ENCODE results near the gene ARID5A.

ARID5A gene

GRCh38 chr2:96575785-96576456 lies 39.4 kb downstream of the ARID5A start:
- Histone ChIP-seq H3K27me3 (ENCODE audit: low read depth, low read length) (no peaks in the 10 kb centered on the region), H3K27ac (ENCODE audit: low read length) (no peak overlapping the region), H3K36me3 (ENCODE audit: control insufficient read depth in 1 of 2, insufficient read depth in 2 of 2, low read length in 2 of 2) (no peaks in the 10 kb centered on the region), H3K4me1 (ENCODE audit: control insufficient read depth in 1 of 2, insufficient read depth in 2 of 2, low read length in 2 of 2) (no peaks in the 10 kb centered on the region), H3K4me3 (ENCODE audit: low read depth in 1 of 2, low read length in 2 of 2) (no peak overlapping the region), H3K9me3 (ENCODE audit: control insufficient read depth in 1 of 2, low read length in 2 of 2) (no peaks in the 10 kb centered on the region)

- Histone ChIP-seq H3K4me3 (ENCODE audit: low read depth in 1 of 2, low read length in 2 of 2) (no peak overlapping the region), H3K4me1 (ENCODE audit: control insufficient read depth in 1 of 2, insufficient read depth in 2 of 2, low read length in 2 of 2) (no peaks in the 10 kb centered on the region), H3K9me3 (ENCODE audit: control insufficient read depth in 1 of 2, low read length in 2 of 2) (no peaks in the 10 kb centered on the region), H3K27me3 (ENCODE audit: low read depth, low read length) (no peaks in the 10 kb centered on the region), H3K36me3 (ENCODE audit: control insufficient read depth in 1 of 2, insufficient read depth in 2 of 2, low read length in 2 of 2) (no peaks in the 10 kb centered on the region), H3K27ac (ENCODE audit: low read length) (no peak overlapping the region)
Measured at GRCh38 chr2:96577501-96577900, 40.9 kb downstream of the ARID5A start.

GRCh38 chr2:96578731-96579130 lies 42.2 kb downstream of the ARID5A start:
- Histone ChIP-seq H3K4me3 (ENCODE audit: low read depth in 1 of 2, low read length in 2 of 2) (no peak overlapping the region), H3K9me3 (ENCODE audit: control insufficient read depth in 1 of 2, low read length in 2 of 2) (no peaks in the 10 kb centered on the region), H3K27ac (ENCODE audit: low read length) (no peak overlapping the region), H3K27me3 (ENCODE audit: low read depth, low read length) (no peaks in the 10 kb centered on the region), H3K36me3 (ENCODE audit: control insufficient read depth in 1 of 2, insufficient read depth in 2 of 2, low read length in 2 of 2) (no peaks in the 10 kb centered on the region), H3K4me1 (ENCODE audit: control insufficient read depth in 1 of 2, insufficient read depth in 2 of 2, low read length in 2 of 2) (no peaks in the 10 kb centered on the region)

DNA sequence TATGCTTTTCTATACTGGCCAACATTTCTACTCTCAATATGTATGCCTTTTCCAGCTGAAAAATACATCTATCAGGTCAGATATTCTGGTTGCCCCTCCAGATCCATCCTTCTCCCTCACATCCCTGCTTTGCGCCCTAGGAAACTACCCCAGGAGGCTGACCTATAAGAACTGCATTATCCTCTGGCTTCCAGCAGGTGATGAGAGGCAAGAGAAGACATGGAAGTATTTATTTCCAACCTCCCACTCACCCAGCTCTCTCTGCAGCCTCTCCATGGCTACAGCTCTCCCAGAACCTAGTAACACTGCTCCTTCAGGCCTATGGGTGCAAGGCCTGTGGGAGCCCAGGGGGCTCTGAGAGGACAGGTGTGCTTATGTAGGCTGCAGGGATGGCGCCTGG lies 42.9 kb downstream of the ARID5A start:
- Histone ChIP-seq H3K27me3 (ENCODE audit: low read depth, low read length) (no peaks in the 10 kb centered on the region), H3K27ac (ENCODE audit: low read length) (no peak overlapping the region), H3K9me3 (ENCODE audit: control insufficient read depth in 1 of 2, low read length in 2 of 2) (no peaks in the 10 kb centered on the region), H3K36me3 (ENCODE audit: control insufficient read depth in 1 of 2, insufficient read depth in 2 of 2, low read length in 2 of 2) (no peaks in the 10 kb centered on the region), H3K4me1 (ENCODE audit: control insufficient read depth in 1 of 2, insufficient read depth in 2 of 2, low read length in 2 of 2) (no peaks in the 10 kb centered on the region), H3K4me3 (ENCODE audit: low read depth in 1 of 2, low read length in 2 of 2) (no peak overlapping the region)

DNA sequence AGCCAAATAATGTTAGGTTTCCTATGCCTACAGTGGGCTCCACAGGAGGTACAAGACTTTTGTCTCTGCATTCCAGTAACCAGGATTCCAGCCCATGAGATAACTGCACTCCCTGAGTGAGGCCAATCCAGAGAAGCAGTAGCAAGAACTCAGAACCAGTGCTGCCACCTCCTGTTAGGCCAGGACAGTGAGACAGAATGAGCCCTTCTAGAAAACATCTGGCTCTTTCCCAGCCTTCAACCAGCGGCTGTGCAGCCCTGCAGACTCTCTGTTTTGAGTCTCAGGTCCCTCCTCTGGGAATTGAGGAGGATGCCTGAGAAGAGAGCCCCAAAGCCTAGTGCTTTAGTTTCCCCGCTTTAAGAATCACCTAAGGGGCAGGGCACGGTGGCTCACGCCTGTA lies 44.2 kb downstream of the ARID5A start:
- Histone ChIP-seq H3K36me3 (ENCODE audit: control insufficient read depth in 1 of 2, insufficient read depth in 2 of 2, low read length in 2 of 2) (no peaks in the 10 kb centered on the region), H3K4me1 (ENCODE audit: control insufficient read depth in 1 of 2, insufficient read depth in 2 of 2, low read length in 2 of 2) (no peaks in the 10 kb centered on the region), H3K27me3 (ENCODE audit: low read depth, low read length) (no peaks in the 10 kb centered on the region), H3K9me3 (ENCODE audit: control insufficient read depth in 1 of 2, low read length in 2 of 2) (no peaks in the 10 kb centered on the region), H3K4me3 (ENCODE audit: low read depth in 1 of 2, low read length in 2 of 2) (no peak overlapping the region), H3K27ac (ENCODE audit: low read length) (no peak overlapping the region)

DNA sequence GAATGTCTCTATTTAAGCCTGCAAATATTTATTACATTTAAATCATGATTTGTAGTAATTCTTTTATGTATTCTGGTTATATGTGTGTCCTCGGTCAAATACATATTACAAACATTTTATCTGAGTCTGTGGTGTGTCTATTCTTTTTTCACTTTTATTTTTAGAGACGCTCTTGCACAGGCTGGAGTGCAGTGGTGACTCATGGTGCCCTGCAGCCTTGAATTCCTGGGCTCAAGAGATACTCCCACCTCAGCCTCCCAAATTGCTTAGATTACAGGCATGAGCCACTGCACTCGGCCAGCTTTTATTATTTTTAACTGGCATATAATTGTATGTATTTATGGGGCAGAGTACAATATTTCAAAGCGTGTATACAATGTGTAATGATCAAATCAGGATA lies 47.5 kb downstream of the ARID5A start:
- no peaks in the 10 kb centered on the region for H3K27me3 ChIP-seq (ENCODE audit: low read depth, low read length)
- no peaks in the 10 kb centered on the region for H3K36me3 ChIP-seq (ENCODE audit: control insufficient read depth in 1 of 2, insufficient read depth in 2 of 2, low read length in 2 of 2)
- H3K4me1 ChIP-seq (ENCODE audit: control insufficient read depth in 1 of 2, insufficient read depth in 2 of 2, low read length in 2 of 2): no peaks in the 10 kb centered on the region
- no peak overlapping the region for H3K27ac ChIP-seq (ENCODE audit: low read length)
- no peaks in the 10 kb centered on the region for H3K9me3 ChIP-seq (ENCODE audit: control insufficient read depth in 1 of 2, low read length in 2 of 2)
- no peak overlapping the region for H3K4me3 ChIP-seq (ENCODE audit: low read depth in 1 of 2, low read length in 2 of 2)

- Histone ChIP-seq H3K4me1 (ENCODE audit: control insufficient read depth in 1 of 2, insufficient read depth in 2 of 2, low read length in 2 of 2) (no peaks in the 10 kb centered on the region), H3K9me3 (ENCODE audit: control insufficient read depth in 1 of 2, low read length in 2 of 2) (no peaks in the 10 kb centered on the region), H3K4me3 (ENCODE audit: low read depth in 1 of 2, low read length in 2 of 2) (no peak overlapping the region), H3K27ac (ENCODE audit: low read length) (no peak overlapping the region), H3K27me3 (ENCODE audit: low read depth, low read length) (no peaks in the 10 kb centered on the region), H3K36me3 (ENCODE audit: control insufficient read depth in 1 of 2, insufficient read depth in 2 of 2, low read length in 2 of 2) (peaks cover under 1 to 14% of the 10 kb centered on the region in 2 donors)
Measured at GRCh38 chr2:96587843-96588242, 51.3 kb downstream of the ARID5A start.

DNA sequence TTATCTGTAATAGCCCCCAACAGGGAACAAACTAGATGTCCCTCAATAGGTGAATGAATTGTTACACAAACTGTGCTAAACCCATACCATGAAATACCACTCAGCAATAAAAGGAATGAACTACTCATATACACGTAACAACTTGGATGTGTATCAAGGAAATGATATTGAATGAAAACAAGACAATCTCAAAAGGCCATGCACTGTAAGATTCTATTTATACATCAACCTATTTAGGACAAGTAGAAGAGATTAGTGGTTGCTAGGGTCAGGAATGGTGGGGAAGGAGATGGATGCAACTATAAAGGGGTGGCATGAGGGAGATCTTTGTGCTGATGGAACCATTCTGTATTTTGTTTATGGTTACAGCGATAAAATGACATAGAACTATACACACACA lies 54.5 kb downstream of the ARID5A start:
- Histone ChIP-seq H3K9me3 (ENCODE audit: control insufficient read depth in 1 of 2, low read length in 2 of 2) (no peaks in the 10 kb centered on the region), H3K36me3 (ENCODE audit: control insufficient read depth in 1 of 2, insufficient read depth in 2 of 2, low read length in 2 of 2) (peaks cover 32 to 46% of the 10 kb centered on the region in 2 donors), H3K4me1 (ENCODE audit: control insufficient read depth in 1 of 2, insufficient read depth in 2 of 2, low read length in 2 of 2) (no peaks in the 10 kb centered on the region), H3K27me3 (ENCODE audit: low read depth, low read length) (no peaks in the 10 kb centered on the region), H3K27ac (ENCODE audit: low read length) (no peak overlapping the region), H3K4me3 (ENCODE audit: low read depth in 1 of 2, low read length in 2 of 2) (no peak overlapping the region)

DNA sequence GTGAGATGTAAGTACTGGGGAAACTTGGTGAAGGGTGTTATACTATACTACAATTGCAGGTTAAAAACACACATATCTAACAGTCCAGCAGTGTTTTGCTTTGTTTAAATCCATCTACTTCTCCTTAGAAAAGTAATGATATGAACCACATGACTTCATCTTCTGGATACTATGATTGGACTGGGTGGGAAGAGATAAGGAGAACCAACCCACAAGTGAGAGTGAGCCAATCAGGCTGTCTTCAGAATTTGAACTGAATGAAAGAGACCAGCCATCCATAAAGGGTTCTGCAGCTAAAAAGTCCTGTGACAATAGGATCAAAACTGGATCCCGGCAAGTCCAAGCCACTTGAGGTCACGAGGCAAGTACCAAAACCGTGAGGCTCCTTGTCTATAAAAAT lies 54.9 kb downstream of the ARID5A start:
- H3K27ac ChIP-seq (ENCODE audit: low read length): no peak overlapping the region
- H3K9me3 ChIP-seq (ENCODE audit: control insufficient read depth in 1 of 2, low read length in 2 of 2): no peaks in the 10 kb centered on the region
- H3K36me3 ChIP-seq (ENCODE audit: control insufficient read depth in 1 of 2, insufficient read depth in 2 of 2, low read length in 2 of 2): peaks cover 37 to 50% of the 10 kb centered on the region in 2 donors
- no peak overlapping the region for H3K4me3 ChIP-seq (ENCODE audit: low read depth in 1 of 2, low read length in 2 of 2)
- no peaks in the 10 kb centered on the region for H3K4me1 ChIP-seq (ENCODE audit: control insufficient read depth in 1 of 2, insufficient read depth in 2 of 2, low read length in 2 of 2)
- no peaks in the 10 kb centered on the region for H3K27me3 ChIP-seq (ENCODE audit: low read depth, low read length)

DNA sequence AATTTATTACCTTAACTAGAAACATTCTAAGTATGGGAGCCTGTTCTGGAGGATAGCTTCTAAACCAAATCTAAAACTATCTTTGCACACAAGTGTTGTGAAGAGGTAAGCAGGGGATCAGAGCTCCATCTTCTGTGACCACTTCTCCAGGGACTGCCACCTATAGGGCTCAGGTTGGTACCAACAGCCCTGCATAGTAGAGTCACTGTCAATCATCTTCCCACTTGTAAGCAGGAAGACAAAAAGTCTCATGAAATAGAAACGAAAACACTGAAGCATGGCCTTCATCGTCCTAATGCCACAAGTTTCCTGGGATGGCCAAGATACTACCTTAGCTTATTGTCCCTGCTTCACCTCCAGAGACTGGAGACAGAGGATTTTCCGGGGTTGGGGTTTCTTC lies 57.7 kb downstream of the ARID5A start:
- Histone ChIP-seq H3K9me3 (ENCODE audit: control insufficient read depth in 1 of 2, low read length in 2 of 2) (no peaks in the 10 kb centered on the region), H3K27me3 (ENCODE audit: low read depth, low read length) (no peaks in the 10 kb centered on the region), H3K27ac (ENCODE audit: low read length) (no peak overlapping the region), H3K4me3 (ENCODE audit: low read depth in 1 of 2, low read length in 2 of 2) (no peak overlapping the region), H3K4me1 (ENCODE audit: control insufficient read depth in 1 of 2, insufficient read depth in 2 of 2, low read length in 2 of 2) (no peaks in the 10 kb centered on the region), H3K36me3 (ENCODE audit: control insufficient read depth in 1 of 2, insufficient read depth in 2 of 2, low read length in 2 of 2) (peaks cover 55 to 71% of the 10 kb centered on the region in 2 donors)

- Histone ChIP-seq H3K36me3 (ENCODE audit: control insufficient read depth in 1 of 2, insufficient read depth in 2 of 2, low read length in 2 of 2) (peaks cover 60 to 73% of the 10 kb centered on the region in 2 donors), H3K9me3 (ENCODE audit: control insufficient read depth in 1 of 2, low read length in 2 of 2) (no peaks in the 10 kb centered on the region), H3K27me3 (ENCODE audit: low read depth, low read length) (no peaks in the 10 kb centered on the region), H3K27ac (ENCODE audit: low read length) (no peak overlapping the region), H3K4me3 (ENCODE audit: low read depth in 1 of 2, low read length in 2 of 2) (no peak overlapping the region), H3K4me1 (ENCODE audit: control insufficient read depth in 1 of 2, insufficient read depth in 2 of 2, low read length in 2 of 2) (no peaks in the 10 kb centered on the region)
Measured at GRCh38 chr2:96594691-96595152, 58.2 kb downstream of the ARID5A start.

DNA sequence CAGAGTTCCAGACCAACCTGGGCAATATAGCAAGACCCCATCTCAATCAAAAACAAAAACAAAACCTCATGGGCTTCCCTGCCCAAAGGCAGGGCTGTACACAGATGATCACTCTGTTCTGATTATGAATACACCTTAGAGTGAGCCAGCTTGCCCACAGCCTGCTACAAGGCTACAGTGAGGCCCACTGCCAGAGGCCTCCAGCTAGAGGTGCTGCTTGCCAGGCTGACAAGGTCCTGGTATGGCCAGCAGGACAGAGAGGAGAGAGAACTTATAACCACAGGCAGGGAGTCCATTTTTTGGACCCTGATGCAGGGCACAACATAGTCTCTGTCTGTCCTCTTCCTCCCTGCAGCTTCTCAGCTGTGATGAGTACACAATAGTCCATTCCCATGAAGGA lies 60.0 kb downstream of the ARID5A start:
- no peaks in the 10 kb centered on the region for H3K27me3 ChIP-seq (ENCODE audit: low read depth, low read length)
- H3K4me3 ChIP-seq (ENCODE audit: low read depth in 1 of 2, low read length in 2 of 2): no peak overlapping the region
- H3K4me1 ChIP-seq (ENCODE audit: control insufficient read depth in 1 of 2, insufficient read depth in 2 of 2, low read length in 2 of 2): no peaks in the 10 kb centered on the region
- no peaks in the 10 kb centered on the region for H3K9me3 ChIP-seq (ENCODE audit: control insufficient read depth in 1 of 2, low read length in 2 of 2)
- H3K36me3 ChIP-seq (ENCODE audit: control insufficient read depth in 1 of 2, insufficient read depth in 2 of 2, low read length in 2 of 2): peaks cover 76 to 88% of the 10 kb centered on the region in 2 donors
- no peak overlapping the region for H3K27ac ChIP-seq (ENCODE audit: low read length)

Data from muscle layer of duodenum (tissue), 2 donors.